Panc1 (cell line): ENCODE data around the gene COLGALT1.

Source experiments
- POLR2AphosphoS5 ChIP-seq: IDR thresholded peaks from 2 replicates; pipeline ENCODE4 v1.6.1; 2012; ENCODE audit warnings: mild to moderate bottlenecking, low read depth, low read length, moderate library complexity
- REST ChIP-seq, 2 experiments: IDR thresholded peaks; 2 replicates each; pipeline ENCODE4 v1.6.1; 2011 to 2012; ENCODE audit warnings: low read depth in 2 of 2, control low read depth in 1 of 2, low read length in 1 of 2, mild to moderate bottlenecking in 1 of 2, moderate library complexity in 1 of 2; ENCODE audit not compliant: insufficient read depth in 1 of 2
- TF ChIP-seq, protein P1 (sequence below): fragments of 450-650 bp; IDR thresholded peaks from 2 replicates; pipeline ENCODE4 v1.5.1; 2017; ENCODE audit warnings: mild to moderate bottlenecking

DNA sequence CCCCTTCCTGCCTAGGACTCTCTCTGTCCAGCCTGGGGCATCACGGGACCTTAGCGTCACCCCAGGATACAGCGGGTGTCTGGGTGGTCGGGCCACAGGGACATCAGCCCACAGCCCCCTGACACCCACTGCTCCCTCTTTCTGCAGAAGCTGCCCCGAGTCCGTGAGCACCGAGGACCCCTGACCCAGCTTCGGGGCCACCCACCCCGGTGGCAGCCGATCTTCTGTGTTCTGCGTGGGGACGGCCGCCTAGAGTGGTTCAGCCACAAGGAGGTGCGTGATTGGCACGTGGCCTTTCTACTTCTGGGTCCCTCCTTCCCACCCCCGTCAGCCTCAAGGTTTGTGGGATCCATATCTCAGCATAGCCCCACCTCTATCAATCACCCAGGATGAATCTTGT lies 23.3 kb upstream of the COLGALT1 start:
- TF ChIP-seq, protein P1, sequence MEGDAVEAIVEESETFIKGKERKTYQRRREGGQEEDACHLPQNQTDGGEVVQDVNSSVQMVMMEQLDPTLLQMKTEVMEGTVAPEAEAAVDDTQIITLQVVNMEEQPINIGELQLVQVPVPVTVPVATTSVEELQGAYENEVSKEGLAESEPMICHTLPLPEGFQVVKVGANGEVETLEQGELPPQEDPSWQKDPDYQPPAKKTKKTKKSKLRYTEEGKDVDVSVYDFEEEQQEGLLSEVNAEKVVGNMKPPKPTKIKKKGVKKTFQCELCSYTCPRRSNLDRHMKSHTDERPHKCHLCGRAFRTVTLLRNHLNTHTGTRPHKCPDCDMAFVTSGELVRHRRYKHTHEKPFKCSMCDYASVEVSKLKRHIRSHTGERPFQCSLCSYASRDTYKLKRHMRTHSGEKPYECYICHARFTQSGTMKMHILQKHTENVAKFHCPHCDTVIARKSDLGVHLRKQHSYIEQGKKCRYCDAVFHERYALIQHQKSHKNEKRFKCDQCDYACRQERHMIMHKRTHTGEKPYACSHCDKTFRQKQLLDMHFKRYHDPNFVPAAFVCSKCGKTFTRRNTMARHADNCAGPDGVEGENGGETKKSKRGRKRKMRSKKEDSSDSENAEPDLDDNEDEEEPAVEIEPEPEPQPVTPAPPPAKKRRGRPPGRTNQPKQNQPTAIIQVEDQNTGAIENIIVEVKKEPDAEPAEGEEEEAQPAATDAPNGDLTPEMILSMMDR = no peak
- TF ChIP-seq POLR2AphosphoS5 = no peak
- no peak for TF ChIP-seq REST (IDR thresholded peaks at IDR 0.05; ENCODE audit: insufficient read depth in 1 of 2, low read depth in 2 of 2, low read length in 1 of 2)
